Astrocyte of the cerebellum (primary cell): ENCODE results near the gene RASGRP3.

Experiments used
- DNase-seq: peaks from one replicate; pipeline ENCODE4 v3.0.0-alpha.2; 2011; ENCODE audit warnings: low read depth
- H3K4me3 ChIP-seq: 2 replicates; pipeline ENCODE4 v1.5.1; 2011; ENCODE audit warnings: mild to moderate bottlenecking, low read depth, low read length, moderate library complexity
- in situ Hi-C: cut with HindIII; loops from 2 replicates; pipeline ENCODE4 v1.10.0; 2017; ENCODE audit warnings: low sequenced_read_pairs
- TF ChIP-seq, protein P1 (sequence below): IDR thresholded peaks from 2 replicates; pipeline ENCODE4 v1.5.1; 2012; ENCODE audit warnings: low read length, low read depth, moderate library complexity, mild to moderate bottlenecking; ENCODE audit errors: missing control alignments

Gene RASGRP3

DNA sequence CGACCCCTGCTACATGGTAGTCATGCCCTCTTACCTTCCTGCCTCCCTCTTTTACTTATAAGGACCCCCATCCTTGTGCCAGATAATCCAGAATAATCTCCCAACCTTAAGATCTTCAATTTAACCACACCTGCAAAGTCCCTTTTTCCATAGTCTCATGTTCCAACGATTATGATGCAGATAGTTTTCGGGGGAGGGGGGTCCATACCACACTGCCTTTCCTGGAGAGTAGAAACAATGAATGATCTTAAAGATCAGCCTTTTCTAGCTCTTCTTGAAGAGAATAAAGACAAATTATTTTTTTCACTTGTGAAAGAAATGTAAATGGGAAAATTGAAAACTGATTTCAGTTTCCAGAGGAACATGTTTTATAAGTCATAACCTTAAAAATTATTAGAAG lies 127.0 kb downstream of the RASGRP3 start:
- no peak for DNase-seq
- no peak overlapping the region for H3K4me3 ChIP-seq
- TF ChIP-seq, protein P1, sequence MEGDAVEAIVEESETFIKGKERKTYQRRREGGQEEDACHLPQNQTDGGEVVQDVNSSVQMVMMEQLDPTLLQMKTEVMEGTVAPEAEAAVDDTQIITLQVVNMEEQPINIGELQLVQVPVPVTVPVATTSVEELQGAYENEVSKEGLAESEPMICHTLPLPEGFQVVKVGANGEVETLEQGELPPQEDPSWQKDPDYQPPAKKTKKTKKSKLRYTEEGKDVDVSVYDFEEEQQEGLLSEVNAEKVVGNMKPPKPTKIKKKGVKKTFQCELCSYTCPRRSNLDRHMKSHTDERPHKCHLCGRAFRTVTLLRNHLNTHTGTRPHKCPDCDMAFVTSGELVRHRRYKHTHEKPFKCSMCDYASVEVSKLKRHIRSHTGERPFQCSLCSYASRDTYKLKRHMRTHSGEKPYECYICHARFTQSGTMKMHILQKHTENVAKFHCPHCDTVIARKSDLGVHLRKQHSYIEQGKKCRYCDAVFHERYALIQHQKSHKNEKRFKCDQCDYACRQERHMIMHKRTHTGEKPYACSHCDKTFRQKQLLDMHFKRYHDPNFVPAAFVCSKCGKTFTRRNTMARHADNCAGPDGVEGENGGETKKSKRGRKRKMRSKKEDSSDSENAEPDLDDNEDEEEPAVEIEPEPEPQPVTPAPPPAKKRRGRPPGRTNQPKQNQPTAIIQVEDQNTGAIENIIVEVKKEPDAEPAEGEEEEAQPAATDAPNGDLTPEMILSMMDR: no peak
- in situ Hi-C loops: no loop called here

DNA sequence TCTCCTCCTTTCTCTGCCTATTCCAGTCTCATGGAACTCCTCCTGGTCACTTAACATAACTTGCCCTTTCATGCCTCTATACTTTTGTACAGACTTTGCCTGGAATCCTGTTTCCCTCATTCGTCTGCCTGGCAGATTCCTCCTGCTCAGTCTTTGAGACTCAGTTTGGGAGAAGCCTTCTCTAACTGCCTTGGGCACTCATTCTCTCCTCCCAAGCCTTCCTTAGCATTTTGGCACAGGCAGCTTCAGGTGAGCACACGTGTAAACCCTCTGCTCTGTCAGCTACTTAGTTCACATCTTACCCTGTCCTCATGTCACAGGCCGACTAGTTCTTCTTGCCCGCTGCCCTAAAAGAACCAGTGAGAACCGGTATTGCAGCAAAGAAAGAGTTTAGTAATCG lies 128.6 kb downstream of the RASGRP3 start:
- in situ Hi-C loops: no loop called here
- TF ChIP-seq, protein P1: no peak
- H3K4me3 ChIP-seq: no peak overlapping the region
- no peak for DNase-seq

DNA sequence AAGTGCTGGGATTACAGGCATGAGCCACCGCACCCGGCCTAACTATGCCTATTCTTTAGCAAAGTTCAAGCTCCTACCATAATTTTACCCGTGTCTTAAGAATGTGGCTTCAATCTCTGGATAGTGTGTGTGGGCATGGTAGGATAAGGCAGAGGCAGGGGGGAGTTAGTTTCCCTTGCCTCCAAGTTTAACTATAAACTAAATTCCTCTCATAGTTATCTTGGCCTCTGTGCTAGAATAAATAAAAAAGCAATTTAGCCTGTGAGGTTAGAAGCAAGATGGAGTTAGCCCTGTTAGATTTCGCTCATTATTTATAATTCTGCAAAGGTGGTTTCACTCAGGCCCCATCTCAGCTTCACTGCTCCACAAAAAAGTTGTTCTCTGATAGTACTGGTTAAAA lies 129.7 kb downstream of the RASGRP3 start:
- H3K4me3 ChIP-seq: no peak overlapping the region
- TF ChIP-seq, protein P1: no peak
- DNase-seq: no peak
- in situ Hi-C loops: no loop called here

DNA sequence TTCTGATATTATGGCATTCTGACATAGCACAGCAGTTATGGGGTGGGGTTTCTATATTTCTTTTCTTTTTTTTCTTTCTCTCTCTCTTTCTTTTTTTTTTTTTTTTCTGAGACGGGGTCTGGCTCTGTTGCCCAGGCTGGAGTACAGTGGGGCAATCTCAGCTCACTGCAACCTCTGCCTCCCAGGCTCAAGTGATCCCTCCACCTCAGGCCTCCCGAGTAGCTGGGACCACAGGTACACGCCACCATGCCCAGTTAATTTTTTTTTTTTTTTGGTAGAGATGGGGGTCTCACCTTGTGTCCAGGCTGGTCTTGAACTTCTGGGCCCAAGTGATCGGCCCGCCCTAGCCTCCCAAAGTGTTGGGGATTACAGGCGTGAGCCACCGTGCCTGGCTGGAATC lies 130.2 kb downstream of the RASGRP3 start:
- H3K4me3 ChIP-seq: no peak overlapping the region
- TF ChIP-seq, protein P1: no peak
- in situ Hi-C loops: no loop called here
- no peak for DNase-seq

DNA sequence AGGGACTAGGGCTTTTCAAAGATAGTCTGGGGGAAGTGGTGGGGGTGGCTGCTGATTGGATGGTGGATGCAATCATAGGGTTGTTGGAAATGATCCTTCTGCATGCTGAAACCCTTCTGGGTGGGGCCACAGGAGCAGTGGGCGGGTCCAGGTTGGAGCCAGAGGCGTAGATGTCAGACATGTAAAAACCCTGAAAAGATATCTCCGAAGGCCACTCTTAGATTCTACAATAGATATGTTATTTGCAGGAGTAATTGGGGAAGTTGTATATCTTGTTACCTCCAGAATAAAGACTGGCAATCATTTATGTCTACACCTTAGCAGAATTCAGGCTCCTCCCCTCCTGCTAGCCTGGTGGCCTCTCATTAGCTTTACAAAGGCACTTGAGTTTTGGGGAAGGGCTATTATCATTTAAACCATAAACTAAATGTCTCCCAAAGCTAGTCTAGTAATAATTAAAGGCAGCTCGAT lies 130.8 kb downstream of the RASGRP3 start:
- no peak for DNase-seq
- in situ Hi-C loops: no loop called here
- H3K4me3 ChIP-seq: no peak overlapping the region
- TF ChIP-seq, protein P1: no peak

DNA sequence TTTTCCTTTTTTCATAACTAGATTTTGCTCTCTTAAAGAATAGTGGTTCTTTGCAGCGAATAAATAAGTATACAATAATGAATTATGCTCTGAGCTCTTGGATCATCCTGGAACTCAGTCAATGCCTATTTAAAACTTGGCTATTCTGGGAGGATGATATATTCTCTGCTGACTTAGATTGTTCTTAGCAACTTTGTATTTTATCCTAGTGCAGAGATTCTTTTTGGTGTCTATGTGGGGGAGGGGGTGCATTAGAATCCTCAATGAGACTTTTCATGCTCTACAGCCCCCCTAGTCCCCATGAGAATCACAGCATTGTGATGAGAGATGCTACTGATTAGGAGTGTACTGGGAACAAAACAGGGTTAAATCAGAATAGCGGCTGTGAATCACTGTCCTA lies 131.5 kb downstream of the RASGRP3 start:
- TF ChIP-seq, protein P1: no peak
- H3K4me3 ChIP-seq: no peak overlapping the region
- DNase-seq: no peak
- in situ Hi-C loops: no loop called here

DNA sequence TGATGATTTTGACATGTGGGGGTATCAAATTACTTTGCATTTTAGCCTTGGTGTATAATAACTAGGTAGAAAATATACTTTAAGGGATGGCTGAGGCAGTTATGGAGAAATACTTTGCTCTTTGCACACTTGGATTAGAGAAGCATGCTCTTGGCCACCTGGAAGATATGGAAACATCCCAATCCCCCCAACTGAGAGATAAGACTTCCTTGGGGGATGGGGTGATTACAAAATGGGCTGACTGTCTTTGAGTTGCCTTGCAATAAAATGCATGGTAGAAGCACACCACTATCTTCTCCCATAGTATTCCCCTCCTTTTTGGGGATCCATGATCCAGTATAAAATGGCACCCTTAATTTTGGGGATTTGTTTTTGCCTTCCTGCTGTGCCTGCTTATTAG lies 137.7 kb downstream of the RASGRP3 start:
- TF ChIP-seq, protein P1: no peak
- in situ Hi-C loops: no loop called here
- H3K4me3 ChIP-seq: no peak overlapping the region

More for the DNA sequence above, 137.7 kb downstream of the RASGRP3 start:
- DNase-seq: no peak
